NCI-H510A (cell line): Measurements from ENCODE around the gene GNAQ.

Experiments
- DNase-seq: peaks from one replicate; lab custom pipeline; 2025; lab: John Stamatoyannopoulos, UW

The GNAQ gene

DNA sequence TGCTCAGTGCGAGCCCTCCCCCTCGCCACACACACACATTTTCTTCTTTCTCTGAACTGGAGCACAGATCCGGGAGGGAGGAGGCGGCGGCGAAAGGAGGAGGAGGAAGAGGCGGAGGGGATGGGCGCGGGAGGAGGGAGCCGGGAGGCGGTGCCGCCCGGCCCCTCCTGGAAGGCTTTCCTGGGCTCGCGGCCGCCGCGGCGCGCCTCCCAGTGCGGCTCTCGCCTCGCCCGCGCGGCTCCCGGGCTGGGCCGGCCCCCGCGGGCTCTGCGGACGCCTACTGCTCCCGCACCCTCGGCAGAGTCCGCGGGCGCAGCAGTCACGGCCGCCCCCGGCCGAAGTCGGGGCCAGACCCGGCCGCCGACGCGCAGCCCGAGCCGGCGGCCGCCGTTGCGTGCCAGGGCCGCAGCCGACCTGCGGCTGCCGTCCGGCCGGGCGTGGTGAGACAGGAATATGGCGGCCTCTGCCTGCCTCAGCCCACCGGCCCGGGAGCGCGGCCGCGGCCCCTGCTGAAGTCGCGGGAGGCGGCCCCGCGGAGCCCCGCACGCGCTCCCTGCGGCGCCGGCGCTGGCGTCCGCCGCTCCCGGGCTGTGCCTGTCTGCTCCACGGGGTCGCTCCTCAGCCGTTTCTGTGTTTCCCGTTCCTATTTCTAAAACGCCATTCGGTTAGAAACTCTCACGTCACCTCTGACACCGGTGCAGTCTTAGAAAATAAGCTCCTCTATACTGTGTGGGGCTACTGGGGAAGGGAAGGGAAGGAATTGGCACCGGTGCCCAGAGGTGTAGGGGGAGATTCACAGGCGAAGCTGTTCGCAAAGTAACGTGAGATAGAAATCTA, 500 bp upstream of the GNAQ start:
- peak; percentile 90 for DNase-seq

DNA sequence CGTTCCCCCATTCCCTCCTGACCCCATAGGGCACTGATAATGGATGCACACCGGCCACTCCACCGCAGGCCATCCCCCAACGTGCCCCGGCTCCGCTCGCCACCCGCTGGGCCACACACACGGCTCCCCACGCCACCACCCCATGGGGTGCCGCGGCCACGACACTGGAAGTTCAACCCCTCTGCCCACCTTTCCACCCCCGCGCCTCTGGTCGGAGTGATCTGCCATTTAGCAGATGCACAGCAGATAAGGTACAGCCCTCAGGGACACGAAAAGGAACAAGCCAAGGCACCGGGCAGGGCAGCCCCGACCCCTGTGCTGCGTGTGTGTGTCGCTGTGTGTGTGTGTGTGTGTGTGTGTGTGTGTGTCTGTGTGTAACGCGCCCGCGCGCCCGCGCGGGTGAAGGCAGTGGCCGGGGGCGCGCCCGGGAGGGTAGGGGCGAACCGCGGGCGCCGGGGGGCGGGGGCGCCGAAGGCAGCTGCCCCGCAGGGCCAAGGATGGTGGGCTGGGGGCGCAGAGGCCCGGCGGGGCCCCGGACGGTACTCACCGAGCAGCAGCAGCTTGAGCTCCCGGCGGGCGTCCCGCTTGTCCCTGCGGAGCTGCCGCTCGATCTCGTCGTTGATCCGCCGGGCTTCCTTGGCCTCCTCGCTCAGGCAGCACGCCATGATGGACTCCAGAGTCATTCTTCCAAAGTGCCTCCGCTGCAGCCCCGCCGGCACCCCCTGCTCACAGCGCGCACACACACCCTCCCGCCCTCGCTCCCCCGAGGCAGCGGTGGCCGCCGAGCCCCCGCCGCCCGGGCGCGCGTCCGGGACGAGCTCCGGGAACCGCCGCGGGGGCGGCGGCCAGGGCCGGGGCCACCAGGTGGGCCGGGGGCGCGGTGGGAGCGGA, 813 bp downstream of the GNAQ start:
- peak; percentile 54 for DNase-seq

DNA sequence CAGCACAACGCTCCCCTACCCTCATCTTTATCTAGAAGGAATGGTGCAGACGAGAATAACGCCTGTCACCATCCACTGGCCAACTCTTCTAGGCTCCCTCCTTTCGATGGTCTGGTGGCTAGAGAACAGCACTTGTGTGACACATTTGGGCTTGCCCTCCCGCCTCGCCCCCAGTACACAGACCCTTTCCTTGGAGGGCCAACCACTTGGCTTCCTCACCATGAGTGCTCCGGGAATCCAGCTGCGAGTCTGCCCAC, 1.4 kb downstream of the GNAQ start:
- no peak for DNase-seq

GRCh38 chr9:78029551-78030295, 1.9 kb downstream of the GNAQ start:
- DNase-seq, result no peak

DNA sequence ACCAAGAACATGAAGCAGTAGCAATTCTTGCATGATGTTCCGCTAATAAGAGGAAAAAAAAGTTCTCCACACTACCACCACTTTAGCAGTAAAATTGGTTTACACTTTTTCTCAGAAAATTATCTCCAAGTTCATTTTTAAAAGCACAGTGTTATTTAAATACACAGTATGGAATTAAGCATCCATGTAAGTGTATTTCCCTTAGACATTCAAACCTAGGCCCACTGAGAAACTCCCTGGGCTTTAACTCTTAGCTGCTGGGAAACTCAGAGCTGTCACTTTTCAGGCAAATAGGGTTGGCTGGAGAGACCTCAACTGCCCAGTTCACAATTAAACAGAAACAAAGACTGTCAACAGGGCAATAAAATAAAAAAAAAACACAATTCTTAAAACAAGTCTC, 2.7 kb downstream of the GNAQ start:
- no peak for DNase-seq

- DNase-seq, result no peak
Measured at GRCh38 chr9:78026947-78027346, 4.7 kb downstream of the GNAQ start.

GRCh38 chr9:78026416-78026815, 5.2 kb downstream of the GNAQ start:
- DNase-seq, result no peak

DNA sequence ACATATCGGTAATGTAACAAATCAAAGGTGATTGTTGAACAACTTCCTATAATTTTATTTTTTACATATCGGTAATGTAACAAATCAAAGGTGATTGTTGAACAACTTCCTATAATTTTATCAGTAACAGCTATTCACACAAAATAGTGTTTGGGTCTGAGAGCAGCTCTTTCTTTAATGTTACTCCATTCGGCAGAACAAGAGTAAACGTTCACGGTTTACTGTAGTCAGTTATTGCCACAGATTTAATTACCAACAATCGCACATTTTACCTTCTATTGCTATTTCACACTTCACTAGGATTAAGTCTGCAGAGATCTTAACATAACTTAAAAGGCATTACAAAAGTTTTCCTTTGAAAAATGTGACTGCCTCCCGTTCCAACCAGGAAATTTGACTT, 6.4 kb downstream of the GNAQ start:
- no peak for DNase-seq

GRCh38 chr9:78023003-78023741, 8.4 kb downstream of the GNAQ start:
- DNase-seq, result no peak

GRCh38 chr9:78021697-78022096, 9.9 kb downstream of the GNAQ start:
- DNase-seq, result no peak

- no peak for DNase-seq
Measured at GRCh38 chr9:78017190-78017693, 14.4 kb downstream of the GNAQ start.

GRCh38 chr9:78015241-78015640, 16.4 kb downstream of the GNAQ start:
- DNase-seq, result no peak

- DNase-seq, result no peak
Measured at GRCh38 chr9:78014776-78015175, 16.8 kb downstream of the GNAQ start.

- DNase-seq, result no peak
Measured at GRCh38 chr9:78013934-78014333, 17.7 kb downstream of the GNAQ start.

DNA sequence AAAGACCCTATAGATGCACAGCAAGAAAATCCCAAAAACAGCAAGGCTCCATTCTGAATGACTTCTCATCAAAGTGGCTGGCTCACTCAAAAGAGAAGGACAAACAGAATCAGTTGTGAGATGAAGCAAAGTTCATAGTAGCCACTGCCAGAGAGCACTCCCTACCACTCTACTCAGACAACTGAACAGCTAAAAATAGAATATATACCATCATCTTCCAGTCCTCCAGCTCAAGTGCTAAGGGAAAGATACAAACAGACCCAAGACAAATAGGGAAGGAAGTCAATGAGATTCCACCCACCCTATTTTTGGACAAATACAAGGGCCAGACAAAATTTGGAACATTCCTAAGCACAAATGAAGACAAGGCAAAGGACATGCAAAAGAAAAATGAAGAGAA, 20.6 kb downstream of the GNAQ start:
- no peak for DNase-seq

DNA sequence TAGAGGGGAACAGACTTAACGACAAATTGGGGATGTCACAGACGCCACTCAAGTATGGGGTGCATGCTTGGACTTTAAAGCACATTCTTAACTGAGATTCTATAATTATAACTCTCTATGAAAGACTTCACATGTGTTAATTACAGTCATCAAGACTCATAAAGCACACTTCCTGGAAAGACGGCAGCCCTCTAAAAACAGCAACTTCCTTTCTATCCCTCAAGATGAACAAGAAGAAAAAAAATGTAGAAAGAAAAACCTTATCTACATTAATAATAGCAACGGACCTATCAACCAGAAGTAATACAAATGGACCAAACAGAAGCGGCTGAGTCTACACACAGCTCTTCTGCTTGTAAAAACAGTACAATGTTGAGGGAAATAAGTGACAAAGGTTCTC, 21.2 kb downstream of the GNAQ start:
- DNase-seq, result no peak

GRCh38 chr9:78009186-78009585, 22.4 kb downstream of the GNAQ start:
- DNase-seq, result peak; percentile 32

- no peak for DNase-seq
Measured at GRCh38 chr9:78006734-78007133, 24.9 kb downstream of the GNAQ start.

DNA sequence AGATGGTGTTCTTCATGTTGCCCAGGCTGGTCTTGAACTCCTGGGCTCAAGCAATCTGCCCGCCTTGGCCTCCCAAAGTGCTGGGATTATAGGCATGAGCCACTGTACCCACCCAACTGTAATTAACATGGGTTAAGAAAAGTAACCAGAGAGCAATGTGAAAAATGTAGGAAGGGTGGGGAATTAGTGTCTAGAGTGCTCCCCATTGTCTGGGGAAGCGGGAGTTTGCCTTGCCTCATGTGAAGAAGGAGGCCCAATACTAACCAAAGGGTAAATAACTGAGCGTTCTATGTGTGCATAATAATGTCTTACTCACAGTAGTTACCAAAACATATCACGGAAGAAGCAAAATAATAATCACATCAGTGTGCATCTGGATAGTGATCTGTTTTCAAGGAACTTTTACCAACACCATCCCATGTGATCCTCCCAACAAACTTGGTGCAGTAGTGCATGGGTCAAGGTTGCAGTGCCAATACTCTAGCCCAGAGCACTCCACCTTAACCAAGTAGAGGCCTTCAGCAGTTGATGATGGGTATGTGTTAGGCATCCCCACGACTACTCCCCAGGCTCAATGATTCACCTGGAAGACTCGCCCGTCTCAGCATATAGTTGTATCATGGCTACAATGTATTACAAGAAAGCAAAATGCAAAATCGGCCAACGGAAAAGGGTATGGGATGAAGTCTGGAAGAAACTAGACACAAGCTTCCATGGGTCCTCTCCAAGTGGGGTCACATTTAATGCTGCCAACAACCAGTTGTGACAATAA, 26.2 kb downstream of the GNAQ start:
- DNase-seq, result no peak

DNA sequence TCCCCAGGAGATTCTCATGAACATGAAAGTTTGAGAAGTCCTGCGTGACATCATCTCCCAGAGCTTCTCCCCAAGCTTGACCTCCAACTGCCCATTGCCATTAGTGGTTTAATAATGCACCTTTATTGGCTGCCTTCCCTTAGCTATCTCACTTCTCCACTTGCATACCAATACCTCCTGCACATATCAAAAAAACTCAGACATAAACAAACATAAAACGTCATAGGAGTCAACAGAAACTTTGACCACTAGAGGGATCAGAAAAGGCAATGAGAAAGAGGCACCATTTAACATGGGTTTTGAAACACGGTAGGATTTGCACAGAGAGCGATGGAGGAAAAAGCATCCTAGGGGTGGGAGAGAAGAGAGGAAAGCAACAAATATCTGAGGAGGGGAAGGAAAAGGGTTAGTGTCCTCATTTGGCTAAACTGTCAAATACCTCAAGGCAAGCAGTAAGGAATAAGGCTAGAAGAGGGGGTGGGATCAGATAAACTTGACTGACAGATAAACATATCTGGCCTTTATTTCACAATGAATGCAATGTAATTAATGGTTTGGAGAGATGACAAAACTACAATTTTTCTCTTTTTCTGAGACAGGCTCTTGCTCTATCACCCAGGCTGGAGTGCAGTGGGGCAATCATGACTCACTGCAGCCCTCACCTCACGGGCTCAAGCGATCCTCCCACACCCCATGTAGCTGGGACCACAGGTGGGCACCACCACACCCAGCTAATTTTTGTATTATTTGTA, 27.0 kb downstream of the GNAQ start:
- no peak for DNase-seq
